ENCODE results near the gene SKOR1.

SKOR1 gene

DNA sequence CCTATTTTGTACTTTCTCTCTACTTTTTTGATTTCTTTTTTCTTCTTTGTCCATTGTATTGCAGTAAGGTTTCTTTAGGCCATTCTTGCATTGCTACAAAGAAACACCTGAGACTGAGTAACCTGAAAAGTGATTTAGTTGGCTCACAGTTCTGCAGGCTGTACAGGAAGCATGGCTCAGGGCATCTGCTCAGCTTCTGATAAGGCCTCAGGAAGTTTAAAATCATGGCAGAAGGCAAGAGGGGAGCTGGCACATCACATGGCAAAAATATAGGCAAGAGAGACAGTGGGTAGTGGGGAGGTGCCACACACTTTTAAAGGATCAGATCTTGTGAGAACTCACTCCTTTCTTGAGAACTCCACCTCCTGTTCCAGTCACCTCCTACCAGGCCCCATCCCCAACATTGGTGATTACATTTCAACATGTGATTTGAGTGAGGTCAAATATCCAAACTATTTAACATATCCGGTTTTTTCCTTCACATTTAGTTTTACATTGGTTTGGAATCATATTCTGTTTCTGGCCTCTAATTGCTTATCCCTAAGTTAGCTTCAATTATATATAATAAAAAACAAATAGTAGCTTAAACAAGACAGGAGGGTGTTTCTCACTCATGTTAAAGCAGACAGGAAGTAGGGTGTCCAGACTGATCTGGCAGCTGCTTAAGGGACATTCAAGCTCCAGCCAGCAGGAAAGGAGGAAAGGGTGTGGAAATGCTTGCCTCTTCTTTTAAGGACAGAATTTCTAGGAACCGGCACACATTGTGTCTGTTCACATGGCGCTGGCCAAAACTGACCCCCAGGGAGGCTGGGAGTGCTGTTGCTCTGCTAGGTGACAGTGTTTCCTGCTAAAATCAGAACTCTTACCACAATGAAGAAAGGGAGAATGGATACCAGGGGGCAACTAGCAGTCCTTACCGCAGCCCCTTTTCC, 28.8 kb upstream of the SKOR1 start:
- DNase-seq = no peak

DNA sequence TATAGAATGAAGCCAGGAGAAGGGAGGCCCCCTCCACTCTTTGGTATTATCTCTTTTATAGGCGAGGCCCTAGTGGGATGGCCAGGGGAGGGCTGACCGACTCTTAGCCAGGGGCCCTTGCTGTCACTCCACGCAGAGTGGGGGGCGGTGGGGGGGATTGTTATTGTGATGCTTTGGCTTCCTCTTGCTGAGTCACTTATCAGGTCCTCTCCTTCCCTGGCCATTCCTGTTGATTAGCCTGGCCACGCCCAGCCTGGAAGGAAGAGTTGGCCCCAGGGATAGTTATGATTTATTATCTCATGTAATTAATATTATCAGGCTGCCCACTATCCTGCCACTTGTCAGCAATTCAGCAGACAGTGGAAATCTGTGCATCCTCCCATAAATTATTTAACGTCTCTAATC, 25.5 kb upstream of the SKOR1 start:
- no peak for DNase-seq

DNA sequence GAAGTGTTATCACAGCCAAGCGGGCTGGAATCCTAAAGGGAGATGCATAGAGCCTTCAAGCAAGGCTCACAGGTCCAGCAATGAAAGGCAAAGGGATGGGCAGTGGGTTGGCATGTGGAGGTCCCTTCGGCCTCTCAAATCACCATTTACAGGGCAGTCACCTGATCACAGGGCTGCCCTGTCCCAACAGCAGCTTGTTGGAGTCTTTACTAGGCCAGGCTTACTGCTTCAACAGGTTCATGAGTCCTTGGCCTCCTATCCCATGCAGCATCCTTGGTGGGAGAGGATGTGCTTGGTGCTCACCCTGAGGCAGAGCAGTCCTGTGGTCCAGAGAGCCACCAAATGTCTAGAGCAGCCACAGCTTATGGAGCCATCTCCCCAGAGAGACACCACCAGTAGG, 24.2 kb upstream of the SKOR1 start:
- no peak for DNase-seq

DNA sequence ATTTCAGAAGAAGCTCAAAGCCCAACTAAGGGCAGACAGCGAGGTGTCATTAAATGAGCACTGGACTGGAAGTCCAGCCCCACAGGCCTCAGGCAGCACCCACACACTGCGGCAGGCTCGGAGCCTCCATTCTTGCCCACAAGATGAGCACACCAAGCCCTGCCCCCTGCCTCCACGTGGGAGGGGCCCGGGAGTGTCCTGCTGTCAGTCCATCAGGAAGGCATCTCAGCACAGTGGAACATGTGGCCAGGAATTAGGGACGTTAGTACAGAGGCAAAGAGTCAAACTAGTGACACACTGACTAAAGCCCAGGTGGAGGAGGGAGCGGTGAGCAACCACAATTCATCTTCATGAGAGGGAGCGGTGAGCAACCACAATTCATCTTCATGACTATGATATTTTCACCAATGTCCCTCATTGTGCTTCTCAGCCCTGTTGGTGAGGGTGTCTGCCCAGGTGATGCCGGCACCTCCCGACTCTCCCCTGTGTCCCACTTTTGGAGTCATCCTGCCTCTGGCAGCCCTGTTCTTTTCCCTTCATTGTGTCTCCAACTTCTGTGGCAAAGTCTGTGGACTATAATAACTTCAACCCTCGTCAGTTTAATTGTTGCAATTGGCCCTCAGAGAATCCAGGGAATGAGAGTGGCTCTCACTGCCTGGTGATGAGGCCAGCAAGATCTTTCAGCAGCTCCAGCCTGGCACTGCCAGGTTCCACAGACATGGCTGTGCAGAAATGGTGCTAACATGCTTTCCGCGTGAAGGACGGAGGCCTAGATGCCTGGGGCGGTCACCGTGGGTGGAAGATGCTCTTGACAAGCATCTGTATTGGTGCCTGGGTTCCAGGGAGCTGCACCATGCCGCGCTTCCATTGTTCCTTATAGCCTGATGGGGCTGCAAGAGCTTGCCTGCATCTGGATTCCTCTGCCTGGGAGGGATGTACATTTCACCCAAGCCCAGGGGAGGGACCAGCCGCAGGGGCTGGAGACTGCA, 23.1 kb upstream of the SKOR1 start:
- no peak for DNase-seq

DNA sequence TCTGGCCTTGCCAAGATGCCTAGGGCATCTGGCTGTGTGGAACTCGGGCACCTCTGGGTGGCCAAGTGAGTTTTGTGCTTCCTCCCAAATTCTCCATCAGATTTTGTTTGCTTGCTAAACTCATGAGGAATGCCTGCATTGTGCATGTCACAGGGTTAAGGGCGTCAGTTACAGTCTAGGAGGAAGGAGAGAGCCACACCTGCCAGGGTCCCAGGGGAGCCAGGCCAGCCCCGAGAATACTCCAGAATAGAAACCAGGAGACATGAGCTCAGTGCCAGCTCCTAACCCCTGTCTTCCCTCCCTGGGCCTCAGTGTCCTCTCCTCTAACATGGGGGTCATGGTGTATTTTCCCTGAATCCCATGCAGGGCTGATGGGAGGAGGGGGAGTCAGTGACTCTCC, 22.0 kb upstream of the SKOR1 start:
- DNase-seq = no peak

DNA sequence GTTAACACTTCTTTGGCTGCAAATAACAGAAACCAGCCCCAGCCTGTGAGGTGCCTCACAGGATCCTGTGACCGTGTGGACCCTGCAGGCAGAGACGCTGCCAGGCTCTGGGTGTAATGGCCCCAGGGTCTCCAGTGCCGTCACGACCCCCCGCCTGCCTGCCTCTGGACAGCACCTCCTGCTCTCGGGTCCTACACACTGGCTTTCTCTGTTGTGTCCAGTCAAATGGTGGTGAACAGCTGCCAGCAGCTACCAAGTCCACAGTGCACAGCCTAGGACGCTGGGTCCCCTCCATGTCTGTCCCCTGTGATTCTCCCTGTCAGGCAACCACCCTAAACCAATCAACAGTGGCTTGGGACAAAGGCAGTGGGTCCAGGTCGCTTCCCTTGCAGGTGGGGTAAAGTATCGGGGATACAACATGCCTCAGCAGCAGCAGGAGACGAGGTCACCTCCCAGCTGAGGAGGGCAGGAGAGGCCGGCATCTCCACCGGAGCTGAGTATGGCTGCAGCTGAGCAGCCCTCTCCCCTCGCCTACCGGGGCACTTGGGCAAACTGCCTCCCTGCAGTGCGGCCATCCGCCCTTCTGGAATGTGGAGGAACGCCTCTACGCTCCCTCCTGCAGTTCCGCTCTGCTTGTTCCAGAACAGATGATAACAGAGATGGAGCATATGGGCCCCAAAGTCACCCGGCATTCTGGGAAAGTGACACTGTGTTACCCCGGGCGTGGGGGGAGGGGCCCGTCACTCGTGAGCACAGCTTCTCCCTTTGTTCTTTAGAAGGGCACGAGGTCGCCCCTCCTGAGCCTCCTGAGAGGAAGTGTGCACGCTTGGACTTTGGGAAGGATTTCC, 21.1 kb upstream of the SKOR1 start:
- DNase-seq = peak; percentile 72

DNA sequence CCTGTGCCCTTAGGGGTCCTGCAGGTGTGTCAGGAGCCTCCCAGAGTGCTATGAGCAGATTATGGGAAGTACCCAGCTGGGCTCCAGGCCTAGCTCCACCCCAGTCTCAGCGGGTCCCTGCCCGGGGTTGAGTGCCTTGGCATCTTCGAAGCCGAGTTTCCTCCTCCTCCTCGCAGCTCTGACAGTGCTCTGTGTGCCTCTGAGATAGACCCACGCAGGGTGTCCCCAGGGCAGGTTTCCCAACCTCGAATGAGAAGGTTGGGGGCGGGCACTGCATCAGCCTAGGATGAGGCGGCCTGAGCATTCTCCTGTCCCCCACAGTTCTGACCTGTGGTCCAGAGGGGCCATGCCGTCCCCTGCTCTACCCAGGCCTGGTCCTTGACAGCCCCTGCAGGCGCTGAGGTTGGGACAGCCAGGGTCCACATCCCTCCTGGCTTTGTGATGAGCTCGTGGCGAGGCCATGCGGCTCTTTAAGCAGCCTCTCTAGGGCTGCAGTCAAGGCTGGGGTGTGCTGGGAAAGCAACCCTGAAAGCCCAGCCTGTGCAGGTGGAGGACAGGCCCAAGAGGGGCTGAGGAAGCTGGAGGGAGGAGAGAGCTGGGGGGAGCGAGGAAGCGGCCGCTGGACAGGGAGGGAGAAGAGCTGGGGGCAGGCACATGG, 20.2 kb upstream of the SKOR1 start:
- peak; percentile 36 for DNase-seq

DNA sequence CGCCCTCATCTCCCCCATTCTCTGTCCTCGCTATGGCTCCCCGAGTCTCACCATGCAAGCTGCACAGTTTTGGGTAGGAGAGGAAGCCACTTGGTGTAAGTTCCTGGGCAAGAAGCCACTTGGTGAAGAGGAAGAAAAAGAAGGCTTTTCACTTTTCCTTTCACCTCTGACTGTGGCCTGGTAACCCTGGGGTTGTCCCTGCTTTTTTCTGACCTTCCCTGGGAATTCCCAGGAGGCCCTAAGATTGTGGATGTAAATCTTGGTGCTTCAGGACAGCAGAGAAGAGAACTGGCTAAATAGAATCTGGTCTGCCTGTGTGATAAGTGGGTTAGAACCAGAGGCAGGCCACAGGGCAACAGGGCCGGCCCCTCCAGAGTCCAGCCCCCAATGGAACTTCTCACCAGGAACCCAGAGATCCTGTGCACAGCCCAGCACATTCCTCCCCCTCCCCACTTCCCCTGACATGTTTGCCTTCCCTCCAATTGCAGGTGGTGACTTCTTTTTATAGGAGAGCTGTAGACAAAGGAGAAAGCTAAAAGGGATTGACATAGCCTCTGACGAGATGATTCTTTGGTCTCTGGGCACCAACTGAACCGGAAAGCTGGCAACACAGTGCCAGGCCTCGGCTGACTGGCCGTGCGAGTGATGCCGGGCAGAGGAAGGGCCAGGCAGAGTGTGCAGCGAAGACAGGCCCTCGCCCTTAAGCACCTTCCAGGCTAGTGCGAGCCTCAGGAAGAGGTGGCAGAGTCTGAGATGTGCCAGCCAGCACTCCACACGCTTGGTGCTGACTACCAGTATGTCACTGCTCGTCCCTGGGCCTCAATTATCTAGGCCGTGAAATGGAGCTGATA, 19.4 kb upstream of the SKOR1 start:
- DNase-seq = peak; percentile 38

DNA sequence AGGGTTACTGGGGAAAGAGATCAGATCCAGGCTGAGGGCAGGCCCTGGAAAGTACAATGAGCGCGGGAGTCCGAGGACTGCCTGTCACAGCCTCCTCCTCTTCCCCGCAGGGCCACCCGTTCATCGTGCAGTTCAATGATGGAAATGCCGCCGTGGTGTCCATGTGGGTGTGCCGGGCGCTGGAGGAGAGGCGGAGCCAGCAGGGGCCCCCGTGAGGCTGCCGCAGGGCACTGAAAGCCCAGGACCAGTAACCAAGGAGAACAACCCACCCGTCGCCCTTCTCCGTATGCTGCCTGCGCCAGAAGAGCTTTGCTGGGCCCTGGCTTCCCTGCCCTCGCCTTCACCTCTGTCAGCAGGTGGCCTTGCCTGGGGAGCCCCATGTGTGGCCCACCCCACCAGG, 18.8 kb upstream of the SKOR1 start:
- no peak for DNase-seq

DNA sequence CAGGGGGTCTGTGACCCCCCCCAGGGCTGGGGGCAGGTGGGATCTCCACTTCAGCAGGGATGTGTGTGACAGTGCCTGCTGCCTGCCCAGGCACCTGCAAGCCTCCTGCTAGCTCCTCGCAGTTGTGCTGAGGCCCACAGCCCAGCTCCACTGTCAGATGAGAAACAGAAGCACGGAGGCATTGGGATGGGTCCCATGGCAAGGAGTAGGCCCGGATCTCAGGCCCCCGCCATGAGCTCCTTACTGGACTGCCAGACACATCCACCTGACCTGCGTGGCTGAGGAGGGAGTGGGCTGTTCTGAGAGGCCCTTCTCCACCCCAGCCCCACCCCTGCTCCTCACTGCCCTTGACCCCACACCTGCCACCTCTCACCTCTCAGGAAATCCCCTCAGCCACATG, 18.2 kb upstream of the SKOR1 start:
- no peak for DNase-seq

DNA sequence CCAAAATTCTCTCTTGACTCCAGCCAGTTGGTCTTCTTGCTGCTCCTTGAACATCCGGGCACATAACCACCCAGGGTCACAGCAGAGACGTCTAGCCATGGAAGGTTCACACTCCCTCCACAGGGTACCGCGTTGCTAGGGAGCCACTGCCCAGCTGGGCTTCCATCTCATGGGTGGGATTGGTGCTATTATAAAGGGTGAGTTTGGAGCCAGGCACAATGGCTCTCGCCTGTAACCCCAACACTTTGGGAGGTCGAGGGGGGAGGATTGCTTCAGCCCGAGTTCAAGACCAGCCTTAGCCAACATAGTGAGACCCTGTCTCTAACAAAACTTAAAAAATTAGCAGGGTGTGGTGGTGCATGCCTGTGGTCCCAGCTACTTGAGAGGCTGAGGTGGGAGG, 17.5 kb upstream of the SKOR1 start:
- DNase-seq = no peak

DNA sequence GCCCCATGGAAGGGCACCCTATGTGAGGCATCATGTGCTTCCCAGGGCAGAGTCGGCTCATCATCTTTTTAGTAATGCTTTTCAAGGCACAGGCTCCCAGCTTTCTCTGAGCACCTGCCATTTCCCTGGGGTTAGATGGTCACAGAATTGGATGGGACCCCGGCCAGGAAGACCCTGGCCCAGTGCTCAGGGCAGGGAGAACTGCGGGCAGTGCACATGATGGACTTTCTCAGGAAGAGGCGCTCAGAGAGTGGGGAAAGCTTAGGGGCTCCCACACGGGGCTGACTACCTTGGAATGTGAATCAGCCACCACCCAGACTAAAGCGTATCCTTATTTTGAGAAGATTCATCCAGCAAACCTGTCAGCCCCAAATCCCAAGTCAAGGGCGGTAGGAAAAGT, 16.5 kb upstream of the SKOR1 start:
- no peak for DNase-seq

DNA sequence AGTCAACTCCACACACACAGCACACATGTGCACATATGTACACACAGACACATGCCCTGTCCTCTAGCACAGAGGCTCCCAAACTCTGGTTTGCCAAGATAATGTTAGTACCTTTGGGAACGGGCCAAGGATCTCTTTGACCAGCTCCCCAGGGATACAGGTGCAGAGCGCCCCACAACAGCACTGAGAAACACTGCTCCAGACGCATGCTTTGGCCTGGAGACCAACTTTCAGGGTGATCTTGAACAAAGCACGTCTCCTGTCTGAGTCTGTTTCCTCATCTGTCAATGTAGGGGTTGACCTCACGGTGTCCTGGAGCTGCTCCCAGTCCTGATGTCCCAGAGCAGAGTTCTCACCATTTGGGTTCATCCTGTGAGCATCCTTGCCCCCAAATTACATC, 15.9 kb upstream of the SKOR1 start:
- DNase-seq = no peak

DNA sequence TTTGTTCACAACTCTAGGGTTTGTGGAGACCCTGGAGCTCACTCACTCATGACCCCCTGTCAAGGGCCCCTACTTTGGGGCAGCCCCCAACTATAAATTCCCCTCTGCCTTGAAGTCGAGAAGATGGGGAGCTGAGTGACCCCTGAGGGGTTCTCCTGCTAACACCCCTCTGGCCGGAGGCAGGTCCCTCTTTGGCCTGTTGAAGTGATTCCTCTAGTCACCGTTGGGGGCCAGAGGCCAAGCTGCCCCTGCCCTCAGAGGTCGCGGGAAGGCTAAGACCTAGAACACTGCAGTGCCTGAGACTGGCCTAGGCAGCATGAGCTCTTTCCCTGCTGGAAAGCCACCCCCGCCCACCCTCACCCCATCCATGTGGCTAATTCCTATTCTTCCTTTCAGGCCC, 15.4 kb upstream of the SKOR1 start:
- DNase-seq = no peak

DNA sequence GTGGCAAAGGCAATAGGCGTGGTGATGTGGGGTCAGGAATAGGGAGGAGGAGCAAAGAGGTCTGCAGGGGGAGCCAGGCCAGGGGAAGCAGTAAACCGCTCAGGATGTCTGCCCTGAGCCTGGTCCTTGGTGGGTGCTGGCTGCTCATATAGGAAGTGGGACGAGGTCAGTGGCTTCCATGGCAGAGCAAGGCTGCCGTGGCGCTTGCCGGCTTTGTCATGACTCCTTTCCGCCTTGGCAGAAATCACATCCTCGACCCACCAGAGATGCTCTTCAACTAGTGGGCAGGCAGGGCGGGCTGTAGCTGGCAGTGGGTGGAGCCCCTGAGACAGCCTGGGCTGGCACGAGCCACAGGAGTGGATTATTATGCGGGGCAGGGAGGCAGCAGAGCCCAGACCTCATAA, 13.1 kb upstream of the SKOR1 start:
- DNase-seq = no peak

DNA sequence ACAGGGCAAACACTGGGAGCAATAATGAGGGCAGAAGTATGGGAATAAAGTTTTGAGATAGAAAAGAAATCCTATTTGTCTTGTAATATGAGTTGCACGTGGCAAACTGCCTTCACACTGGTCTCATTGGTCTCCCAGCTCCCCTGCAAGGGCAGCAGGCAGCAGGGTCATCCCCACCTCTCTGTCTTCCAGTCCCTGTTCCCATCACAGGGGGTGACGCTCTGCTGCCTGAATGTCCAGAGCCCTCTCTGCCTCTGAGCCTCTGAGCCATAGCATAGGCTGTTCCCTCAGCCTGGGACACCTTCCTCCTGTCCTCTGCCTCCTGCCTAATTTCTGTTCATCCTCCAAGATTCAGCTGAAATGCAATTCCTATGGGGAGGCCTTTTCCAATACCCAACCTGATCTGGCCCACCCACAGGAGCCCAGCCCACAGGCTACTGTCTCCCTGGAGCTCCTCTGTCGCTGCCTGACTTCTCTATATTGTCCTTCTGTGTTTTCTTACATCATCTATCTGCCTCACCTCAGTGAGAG, 12.1 kb upstream of the SKOR1 start:
- no peak for DNase-seq

DNA sequence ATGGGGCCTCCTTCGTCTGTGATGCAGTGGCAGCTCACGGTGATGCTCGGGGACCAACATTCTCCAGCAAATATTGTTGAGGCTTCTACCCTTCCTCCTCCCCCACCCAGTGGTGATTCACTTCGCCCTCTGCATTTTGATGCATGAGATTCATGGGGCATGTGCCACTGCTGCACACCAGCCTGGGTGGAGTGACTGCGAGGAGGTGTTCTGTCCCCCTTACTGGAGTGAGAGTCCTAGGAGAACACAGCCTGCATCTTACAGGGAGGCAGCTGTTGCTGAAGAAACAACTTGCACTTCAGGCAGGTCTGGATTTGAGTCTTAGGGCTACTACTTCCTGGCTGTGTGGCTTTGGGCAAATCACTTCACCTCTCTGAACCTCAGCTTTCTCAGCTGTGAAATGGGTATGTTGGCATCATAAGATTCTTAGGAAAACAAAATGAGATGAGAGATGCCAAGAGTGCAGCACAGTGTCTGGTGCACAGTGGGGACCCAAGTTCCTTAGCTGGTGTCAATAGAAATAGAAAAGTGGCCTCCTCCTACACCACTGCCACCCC, 10.2 kb upstream of the SKOR1 start:
- no peak for DNase-seq

DNA sequence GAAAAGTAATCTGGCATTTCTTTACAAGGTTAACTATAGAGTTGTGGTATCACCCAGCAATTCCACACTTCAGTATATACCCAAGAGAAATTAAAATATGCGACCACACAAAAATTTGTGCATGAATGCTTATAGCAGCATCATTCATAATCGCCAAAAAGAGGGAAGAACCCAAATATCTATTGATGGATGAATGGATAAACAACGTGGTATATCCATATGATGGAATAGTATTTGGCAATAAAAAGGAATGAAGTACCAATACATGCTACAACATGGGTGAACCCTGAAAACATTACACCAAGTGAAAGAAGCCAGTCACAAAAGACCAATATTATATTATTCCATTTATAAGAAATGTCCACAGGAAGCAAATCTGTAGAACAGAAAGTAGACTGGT, 8.6 kb upstream of the SKOR1 start:
- DNase-seq = no peak

DNA sequence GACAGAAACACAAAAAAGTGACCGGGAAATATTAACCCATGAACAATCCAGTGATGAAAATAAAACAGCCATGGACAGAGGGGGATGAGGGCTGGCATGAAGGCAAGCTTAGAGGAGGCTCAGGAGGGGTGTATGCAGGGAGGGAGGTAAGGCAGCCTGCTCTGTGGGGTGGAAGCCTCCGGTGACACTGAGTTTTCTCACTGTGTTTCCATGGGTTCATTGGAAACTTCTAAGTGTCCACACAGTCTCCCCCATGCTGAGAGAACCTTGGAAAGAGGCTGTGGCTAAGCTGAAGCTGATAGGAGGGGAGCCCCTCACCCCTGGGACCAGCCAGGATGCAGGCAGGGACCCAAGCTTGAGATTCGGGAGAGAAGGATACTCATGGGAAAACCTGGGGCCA, 6.8 kb upstream of the SKOR1 start:
- no peak for DNase-seq

DNA sequence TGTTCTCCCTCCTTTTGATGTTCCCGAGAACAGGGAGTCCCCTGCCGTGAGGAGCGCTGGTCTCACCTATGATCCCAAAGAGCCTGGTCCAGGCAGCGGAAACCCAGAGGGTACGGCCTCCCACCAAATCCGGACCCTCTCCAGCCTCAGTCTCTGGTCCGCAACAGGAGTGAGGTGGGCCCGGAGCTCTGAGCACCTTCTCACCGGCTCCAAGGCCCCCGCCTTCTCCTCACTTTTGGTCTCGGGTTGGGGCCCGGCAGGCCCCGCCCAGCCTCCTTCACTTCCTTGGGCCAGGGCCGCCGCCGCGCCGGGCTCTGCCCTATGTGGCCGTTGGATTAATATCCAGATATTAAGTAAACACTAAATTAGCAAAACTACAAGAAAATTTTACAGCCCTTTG, 5.7 kb upstream of the SKOR1 start:
- peak; percentile 43 for DNase-seq
